A673 (cell line): ENCODE results near the gene S100A10. TPM values are rescaled to one million over a fixed set of nuclear protein-coding genes. Genes with fewer than 3 reads are reported as not detected.
A peak's percentile ranks its signal among the peaks of the same experiment; 100 is the strongest.

ENCODE experiments used
- BruUV-seq: library from RNA; stranded (reverse); fragments of 400-500 nt; replicated peaks from 2 replicates; lab custom pipeline; 2021; lab: Mats Ljungman, UMichigan
- CTCF ChIA-PET: fragments of 300-600 bp; sonication (Branson Sonifier 250); formaldehyde crosslinking; loops from one replicate; lab custom pipeline; 2022; ENCODE audit warnings: antibody characterized with exemption; lab: Charles Lee
- POLR2A ChIA-PET: fragments of 300-600 bp; sonication (Branson Sonifier 250); formaldehyde crosslinking; loops from one replicate; lab custom pipeline; 2022; ENCODE audit warnings: antibody characterized with exemption; ENCODE audit not compliant: low non-redundant PET; lab: Charles Lee
- DNase-seq: peaks from one replicate; pipeline ENCODE4 v3.0.0-alpha.2; 2015; ENCODE audit warnings: low spot score
- H3K27ac ChIP-seq: fragments of 200-600 bp; sonication (generic); 2 replicates; pipeline ENCODE4 v1.5.1; 2016; ENCODE audit warnings: mixed run types, low read depth, mild to moderate bottlenecking, mixed read lengths, antibody characterized with exemption, low read length; ENCODE audit not compliant: poor library complexity, severe bottlenecking
- H3K27me3 ChIP-seq: fragments of 200-600 bp; sonication (generic); replicated peaks from 2 replicates; pipeline ENCODE4 v1.6.1; 2017; ENCODE audit warnings: mixed run types, low read depth, mild to moderate bottlenecking, mixed read lengths, antibody characterized with exemption, low read length; ENCODE audit not compliant: insufficient read depth, poor library complexity
- H3K36me3 ChIP-seq: fragments of 200-600 bp; sonication (generic); 2 replicates; pipeline ENCODE4 v1.6.1; 2016; ENCODE audit warnings: mixed run types, mild to moderate bottlenecking, mixed read lengths, antibody characterized with exemption, low read length; ENCODE audit not compliant: insufficient read depth, poor library complexity, severe bottlenecking
- H3K4me1 ChIP-seq: fragments of 200-600 bp; sonication (generic); 2 replicates; pipeline ENCODE4 v1.6.1; 2017; ENCODE audit warnings: mixed run types, mild to moderate bottlenecking, mixed read lengths, antibody characterized with exemption, low read length; ENCODE audit not compliant: insufficient read depth, poor library complexity, severe bottlenecking
- H3K4me3 ChIP-seq: fragments of 200-600 bp; sonication (generic); 2 replicates; pipeline ENCODE4 v1.5.1; 2016; ENCODE audit warnings: low read depth, mixed run types, mild to moderate bottlenecking, mixed read lengths, low read length; ENCODE audit not compliant: poor library complexity, severe bottlenecking
- H3K9me3 ChIP-seq: fragments of 200-600 bp; sonication (generic); 2 replicates; pipeline ENCODE4 v1.6.1; 2016; ENCODE audit warnings: mixed run types, low read depth, mild to moderate bottlenecking, mixed read lengths, antibody characterized with exemption, low read length; ENCODE audit not compliant: poor library complexity, severe bottlenecking
- EZH2 ChIP-seq: fragments of 200-600 bp; sonication (generic); IDR thresholded peaks from 2 replicates; pipeline ENCODE4 v1.6.1; 2017; ENCODE audit warnings: borderline replicate concordance, low read depth, mild to moderate bottlenecking, mixed read lengths, antibody characterized with exemption, low read length; ENCODE audit not compliant: poor library complexity, severe bottlenecking
- intact Hi-C: fragments of 100-400 bp; cut with micrococcal nuclease; formaldehyde crosslinking; loops from one replicate; pipeline ENCODE4 v1.10.0; 2022; ENCODE audit not compliant: unreplicated experiment
- total RNA-seq: library from RNA; stranded (reverse); gene quantifications from 2 replicates; pipeline ENCODE4 v1.2.3, GENCODE V29; 2021
- TF ChIP-seq, protein P1 (sequence below): fragments of 300-800, 200-600 bp; sonication (generic); conservative IDR thresholded peaks from 2 replicates; pipeline ENCODE4 v1.5.1; 2017; ENCODE audit warnings: low read depth, mild to moderate bottlenecking, antibody characterized with exemption, low read length, moderate library complexity, mixed read lengths

S100A10 gene
- total RNA-seq, 1 experiment from 2014 or later = 42.4 TPM

DNA sequence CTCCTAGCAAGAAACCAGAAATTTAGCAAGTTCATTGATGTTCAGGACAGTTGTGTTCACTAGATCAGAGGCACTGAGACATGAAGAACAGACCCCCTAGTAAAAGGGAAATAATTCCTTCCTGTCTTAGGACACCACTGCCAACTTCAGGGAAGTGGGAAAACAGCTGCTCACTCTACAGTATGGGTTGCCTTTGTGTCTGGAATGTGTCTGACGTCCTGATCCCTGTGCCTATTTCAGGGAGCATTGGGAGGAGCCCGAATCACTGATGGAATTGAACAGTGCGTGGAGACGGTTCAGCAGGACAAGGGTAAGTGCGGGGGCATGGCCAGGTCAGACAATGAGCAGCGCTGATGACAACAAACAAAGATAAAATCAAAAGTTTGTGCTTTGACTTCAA, 22.1 kb upstream of the S100A10 start:
- Histone ChIP-seq H3K4me1 (no peaks in the 10 kb centered on the region), H3K27me3 (peaks cover 4% of the 10 kb centered on the region), H3K27ac (no peak overlapping the region), H3K4me3 (no peak overlapping the region), H3K9me3 (no peaks in the 10 kb centered on the region), H3K36me3 (no peaks in the 10 kb centered on the region)
- TF ChIP-seq, protein P1, sequence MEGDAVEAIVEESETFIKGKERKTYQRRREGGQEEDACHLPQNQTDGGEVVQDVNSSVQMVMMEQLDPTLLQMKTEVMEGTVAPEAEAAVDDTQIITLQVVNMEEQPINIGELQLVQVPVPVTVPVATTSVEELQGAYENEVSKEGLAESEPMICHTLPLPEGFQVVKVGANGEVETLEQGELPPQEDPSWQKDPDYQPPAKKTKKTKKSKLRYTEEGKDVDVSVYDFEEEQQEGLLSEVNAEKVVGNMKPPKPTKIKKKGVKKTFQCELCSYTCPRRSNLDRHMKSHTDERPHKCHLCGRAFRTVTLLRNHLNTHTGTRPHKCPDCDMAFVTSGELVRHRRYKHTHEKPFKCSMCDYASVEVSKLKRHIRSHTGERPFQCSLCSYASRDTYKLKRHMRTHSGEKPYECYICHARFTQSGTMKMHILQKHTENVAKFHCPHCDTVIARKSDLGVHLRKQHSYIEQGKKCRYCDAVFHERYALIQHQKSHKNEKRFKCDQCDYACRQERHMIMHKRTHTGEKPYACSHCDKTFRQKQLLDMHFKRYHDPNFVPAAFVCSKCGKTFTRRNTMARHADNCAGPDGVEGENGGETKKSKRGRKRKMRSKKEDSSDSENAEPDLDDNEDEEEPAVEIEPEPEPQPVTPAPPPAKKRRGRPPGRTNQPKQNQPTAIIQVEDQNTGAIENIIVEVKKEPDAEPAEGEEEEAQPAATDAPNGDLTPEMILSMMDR = no peak
- TF ChIP-seq EZH2 = no peak
- ChIA-PET POLR2A (no interaction called here), CTCF (interaction anchor here (0.8 to 1.3 kb wide), 2 partner anchors 14 to 19 kb away, joined by 3 read pairs; no protein-coding TSS in a partner anchor)
- no TSS peak for BruUV-seq
- DNase-seq = no peak
- intact Hi-C loops = no loop called here

DNA sequence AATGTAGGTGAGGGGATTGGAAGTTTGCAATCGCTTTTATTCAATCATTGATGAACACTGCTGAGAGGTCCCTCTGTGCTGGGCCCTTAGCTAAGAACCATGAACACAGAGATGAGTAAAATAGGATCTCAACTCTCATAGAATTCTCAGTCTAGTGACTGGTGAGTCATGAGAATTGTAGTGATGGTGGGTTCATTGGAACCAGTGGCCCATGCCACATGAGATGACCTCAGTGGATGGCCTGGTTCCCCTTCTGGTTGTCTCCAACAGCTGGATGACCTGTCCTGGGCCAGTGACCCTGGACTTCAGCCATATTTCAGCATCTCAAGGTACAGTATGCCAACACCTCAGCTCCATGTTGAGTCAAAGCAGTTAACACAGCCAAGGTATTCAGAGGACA, 21.3 kb upstream of the S100A10 start:
- H3K9me3 ChIP-seq = no peaks in the 10 kb centered on the region
- H3K27ac ChIP-seq = no peak overlapping the region
- no peaks in the 10 kb centered on the region for H3K36me3 ChIP-seq
- POLR2A ChIA-PET = no interaction called here
- TF ChIP-seq, protein P1 = no peak
- TF ChIP-seq EZH2 = no peak
- no peak for DNase-seq
- no TSS peak for BruUV-seq
- H3K4me3 ChIP-seq = no peak overlapping the region
- CTCF ChIA-PET = interaction anchor here (1.3 kb wide), 1 partner anchor 20 kb away, joined by 3 read pairs; no protein-coding TSS in a partner anchor
- intact Hi-C loops = no loop called here
- H3K27me3 ChIP-seq = peaks cover 7% of the 10 kb centered on the region
- no peaks in the 10 kb centered on the region for H3K4me1 ChIP-seq

DNA sequence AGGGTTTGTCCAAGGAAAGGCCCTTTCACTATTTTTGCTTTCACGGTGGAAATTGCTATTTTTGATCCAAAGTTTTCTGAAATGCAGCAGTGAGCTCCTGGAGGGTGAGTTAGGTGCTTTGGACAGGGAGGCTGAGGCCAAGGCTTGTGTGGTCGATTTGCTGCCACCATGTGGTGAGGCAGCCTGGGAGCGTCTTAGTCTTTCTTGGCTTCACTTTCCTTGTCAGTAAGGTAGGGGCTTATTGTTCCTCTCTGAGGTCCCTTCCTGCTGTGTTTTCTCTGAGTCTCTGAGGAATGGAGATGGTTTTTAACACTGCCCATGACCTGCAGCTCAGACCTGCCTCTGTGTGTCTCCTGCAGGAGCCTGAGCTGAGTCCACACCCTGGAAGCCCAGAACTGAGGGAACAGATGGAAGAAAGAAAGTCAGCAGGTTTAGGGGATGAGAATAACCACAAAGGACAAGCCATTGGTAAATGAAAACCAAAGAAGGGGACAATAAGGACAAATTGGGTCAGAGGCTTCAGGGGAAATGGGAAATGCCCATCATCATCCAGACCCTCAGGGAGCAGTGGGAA, 20.1 kb upstream of the S100A10 start:
- BruUV-seq = no TSS peak
- TF ChIP-seq EZH2 = no peak
- TF ChIP-seq, protein P1 = peak; percentile 81
- Histone ChIP-seq H3K9me3 (no peaks in the 10 kb centered on the region), H3K4me1 (no peaks in the 10 kb centered on the region), H3K27ac (no peak overlapping the region), H3K27me3 (peaks cover 17% of the 10 kb centered on the region), H3K4me3 (no peak overlapping the region), H3K36me3 (no peaks in the 10 kb centered on the region)
- ChIA-PET POLR2A (no interaction called here), CTCF (interaction anchor here (0.6 to 1.5 kb wide), 3 partner anchors 12 to 353 kb away, joined by 3 to 6 read pairs (median 5); no protein-coding TSS in a partner anchor)
- peak; percentile 61 for DNase-seq
- intact Hi-C loops = loop anchor here (1.0 kb wide), 1 partner anchor 45 kb away; no protein-coding TSS in a partner anchor
